HTR-8/SVneo (cell line): ENCODE results near the gene SLC5A3.

Experiments
- DNase-seq: peaks from one replicate; pipeline ENCODE4 v3.0.0; 2011; ENCODE audit warnings: low spot score, mixed read lengths; ENCODE audit not compliant: insufficient read length
- FAIRE-seq: peaks from 2 replicates; lab custom pipeline; 2011; peaks lifted over from hg19 to GRCh38; lab: Jason Lieb, UNC

Gene SLC5A3

GRCh38 chr21:34061983-34062382 is 11.4 kb upstream of the SLC5A3 start:
- DNase-seq: no peak
- no peak for FAIRE-seq

GRCh38 chr21:34065027-34065426 is 8.4 kb upstream of the SLC5A3 start:
- no peak for FAIRE-seq
- DNase-seq: no peak

- DNase-seq (no peak), FAIRE-seq (no peak)
Observed at GRCh38 chr21:34071683-34072082, 1.7 kb upstream of the SLC5A3 start.

GRCh38 chr21:34072145-34073031 is 990 bp upstream of the SLC5A3 start:
- no peak for FAIRE-seq
- no peak for DNase-seq

- DNase-seq (no peak), FAIRE-seq (no peak)
Observed at GRCh38 chr21:34073749-34074282, 438 bp downstream of the SLC5A3 start.

GRCh38 chr21:34074283-34075090 is 1.1 kb downstream of the SLC5A3 start:
- FAIRE-seq: no peak
- no peak for DNase-seq

GRCh38 chr21:34075091-34075425 is 1.7 kb downstream of the SLC5A3 start:
- DNase-seq (no peak), FAIRE-seq (no peak)

GRCh38 chr21:34075760-34076660 is 2.6 kb downstream of the SLC5A3 start:
- no peak for DNase-seq
- FAIRE-seq: no peak

GRCh38 chr21:34076835-34077234 is 3.5 kb downstream of the SLC5A3 start:
- no peak for DNase-seq
- no peak for FAIRE-seq

- FAIRE-seq (no peak), DNase-seq (no peak)
Observed at GRCh38 chr21:34077888-34078287, 4.5 kb downstream of the SLC5A3 start.

- DNase-seq: no peak
- no peak for FAIRE-seq
Observed at GRCh38 chr21:34078915-34079314, 5.5 kb downstream of the SLC5A3 start.

GRCh38 chr21:34080710-34081109 is 7.3 kb downstream of the SLC5A3 start:
- no peak for FAIRE-seq

GRCh38 chr21:34082769-34083168 is 9.4 kb downstream of the SLC5A3 start:
- no peak for FAIRE-seq
- no peak for DNase-seq

More at GRCh38 chr21:34080710-34081109, 7.3 kb downstream of the SLC5A3 start:
- no peak for DNase-seq

- DNase-seq: no peak
- FAIRE-seq: no peak
Observed at GRCh38 chr21:34083357-34083756, 10.0 kb downstream of the SLC5A3 start.

GRCh38 chr21:34085129-34085528 is 11.8 kb downstream of the SLC5A3 start:
- DNase-seq (no peak), FAIRE-seq (no peak)

GRCh38 chr21:34086887-34087306 is 13.5 kb downstream of the SLC5A3 start:
- FAIRE-seq (no peak), DNase-seq (no peak)

GRCh38 chr21:34088752-34089151 is 15.4 kb downstream of the SLC5A3 start:
- no peak for FAIRE-seq
- no peak for DNase-seq

- no peak for DNase-seq
- no peak for FAIRE-seq
Observed at GRCh38 chr21:34091032-34091431, 17.7 kb downstream of the SLC5A3 start.

- FAIRE-seq (no peak), DNase-seq (no peak)
Observed at GRCh38 chr21:34091607-34092006, 18.2 kb downstream of the SLC5A3 start.
